ENCODE data around the gene UQCRQ.

Gene UQCRQ

DNA sequence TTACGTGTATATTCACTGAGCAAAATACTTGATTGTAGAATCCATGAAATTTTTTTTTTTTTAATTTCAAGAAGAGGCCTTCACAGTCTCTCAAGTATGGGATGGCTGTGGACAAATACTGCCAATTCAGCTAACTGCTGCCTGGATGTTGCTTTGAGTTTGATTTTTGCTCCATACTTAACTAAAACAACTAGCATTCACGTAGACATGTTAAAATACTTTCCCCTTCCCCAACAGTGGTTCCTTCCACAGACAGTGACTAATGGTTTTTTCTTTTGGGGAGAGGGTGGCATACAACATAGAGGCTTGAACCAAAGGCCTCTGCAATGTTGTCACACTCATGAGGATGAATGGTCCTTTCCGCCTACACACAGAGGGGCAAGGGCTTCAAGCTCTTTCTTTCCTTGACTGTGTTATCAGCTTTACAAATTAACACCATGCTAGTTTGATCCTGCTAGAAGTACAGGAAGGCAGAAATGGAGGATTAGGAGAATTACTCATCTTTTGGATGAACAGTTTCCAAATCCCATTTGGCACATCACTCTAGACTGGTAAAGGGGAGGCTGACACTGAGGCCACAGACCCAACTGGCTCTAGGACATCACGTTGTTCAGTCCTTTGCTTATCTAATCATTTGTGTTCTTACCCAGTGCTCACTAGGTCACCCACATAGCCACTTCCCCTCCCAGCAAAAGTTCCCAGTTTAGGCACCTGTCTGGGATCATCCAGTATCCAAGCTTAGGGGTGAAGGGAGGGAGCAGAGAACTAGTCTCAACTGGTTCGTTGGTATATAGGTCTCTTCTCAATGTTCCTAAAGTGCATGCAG lies 5.2 kb downstream of the UQCRQ start:
- no peak for DNase-seq

DNA sequence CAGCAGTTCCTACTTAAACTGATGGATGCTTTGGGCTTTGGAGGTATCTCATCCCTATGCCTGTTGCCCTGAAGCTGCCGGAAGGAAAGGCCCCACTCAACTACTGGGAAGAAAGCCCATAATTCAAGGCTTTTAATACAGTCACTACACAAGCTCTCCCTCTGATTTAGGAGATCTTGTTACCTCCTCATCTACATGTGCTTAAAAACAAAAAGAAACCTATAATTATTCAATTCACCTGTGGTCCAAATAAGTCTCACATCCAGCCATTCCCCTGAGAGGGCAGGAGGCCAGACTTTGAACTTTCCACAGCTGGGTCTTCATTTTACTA lies 6.3 kb downstream of the UQCRQ start:
- no peak for DNase-seq

DNA sequence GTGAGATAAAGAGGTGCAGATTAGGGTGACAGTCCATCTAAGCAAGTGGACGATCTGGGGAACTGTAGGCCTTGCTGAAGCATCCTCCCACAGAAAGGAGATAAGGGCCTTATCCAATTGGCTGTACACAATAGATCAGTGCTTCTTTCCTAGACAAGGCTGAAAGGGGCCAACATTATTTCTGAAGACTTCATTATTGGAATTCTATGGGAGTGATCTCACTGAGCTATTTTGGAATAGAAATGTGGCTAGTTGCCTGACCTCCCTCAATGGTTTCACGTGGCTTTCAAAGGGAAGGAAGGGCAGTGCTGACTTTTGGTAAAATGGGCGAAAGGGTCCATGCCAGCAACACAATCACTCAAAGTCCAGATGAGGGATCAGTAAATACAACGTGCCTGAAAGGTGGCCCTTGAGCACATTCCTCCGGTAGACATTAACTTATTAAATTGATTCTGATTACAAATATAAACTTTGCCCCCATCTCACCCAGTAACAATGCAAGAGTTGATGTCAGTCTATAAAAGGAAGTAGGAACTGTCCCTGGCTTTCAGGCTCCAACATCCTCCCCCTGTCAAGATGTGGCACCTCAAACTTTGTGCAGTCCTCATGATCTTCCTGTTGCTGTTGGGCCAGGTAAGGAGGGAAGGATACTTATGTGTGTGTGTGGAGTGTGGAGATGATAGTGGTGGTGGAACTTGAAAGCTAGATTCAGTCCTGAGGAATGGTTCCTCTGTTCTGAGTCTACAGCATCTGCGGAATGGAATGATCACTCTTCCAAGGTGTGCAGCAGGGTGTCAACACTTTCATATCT lies 6.9 kb downstream of the UQCRQ start, which contains the start of gene LEAP2:
TSS of gene LEAP2 (plus strand) at position 550 of the 811 bp plus-strand sequence. CDS start at position 577, 27 bp downstream.
- no peak for DNase-seq

DNA sequence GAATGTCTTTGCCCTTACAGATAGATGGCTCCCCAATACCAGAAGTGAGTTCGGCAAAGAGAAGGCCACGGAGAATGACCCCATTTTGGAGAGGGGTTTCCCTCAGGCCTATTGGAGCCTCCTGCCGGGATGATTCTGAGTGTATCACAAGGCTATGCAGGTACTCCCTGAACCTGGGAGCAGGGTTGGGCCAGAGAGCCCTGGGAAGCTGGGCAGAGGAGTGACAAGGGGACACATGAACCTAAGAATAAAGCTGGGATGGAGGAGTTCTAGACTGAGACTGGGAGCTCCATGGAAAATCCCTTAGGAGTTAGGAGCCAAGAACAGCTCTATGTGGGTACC lies 7.5 kb downstream of the UQCRQ start:
- no peak for DNase-seq

DNA sequence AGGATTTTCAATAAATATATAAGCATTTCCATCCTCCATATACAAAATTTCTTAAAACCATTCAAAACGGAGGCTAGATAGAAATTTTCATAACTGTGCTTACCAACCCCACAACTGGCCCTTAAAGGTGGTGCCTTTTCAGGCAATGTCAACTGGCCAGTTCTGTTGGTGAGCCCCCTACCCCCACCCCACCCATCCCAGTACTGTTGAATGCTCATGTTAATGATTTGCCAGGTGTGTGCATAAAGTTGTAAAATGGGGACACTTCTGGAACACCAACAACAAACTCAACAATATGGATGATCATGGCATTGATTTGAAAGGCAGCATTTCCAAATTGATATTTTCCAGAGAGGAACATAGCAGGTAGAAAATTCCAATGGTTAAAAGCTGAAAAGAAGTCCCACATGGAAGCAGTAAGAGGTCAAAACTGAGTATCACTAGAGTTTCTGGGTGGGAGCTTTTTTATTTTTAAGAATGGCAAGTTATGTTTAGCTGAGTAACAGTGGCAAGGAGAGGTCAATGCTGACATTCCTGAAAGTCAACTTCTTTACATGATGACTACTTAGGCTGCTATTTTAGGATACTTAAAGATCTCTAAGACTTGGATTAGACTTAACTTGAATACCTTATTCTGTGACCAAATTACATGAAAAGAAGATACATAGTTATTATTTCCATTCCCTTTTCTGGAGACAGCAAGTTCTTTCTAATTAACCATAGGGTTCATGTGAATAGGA lies 9.7 kb downstream of the UQCRQ start:
- DNase-seq: no peak

DNA sequence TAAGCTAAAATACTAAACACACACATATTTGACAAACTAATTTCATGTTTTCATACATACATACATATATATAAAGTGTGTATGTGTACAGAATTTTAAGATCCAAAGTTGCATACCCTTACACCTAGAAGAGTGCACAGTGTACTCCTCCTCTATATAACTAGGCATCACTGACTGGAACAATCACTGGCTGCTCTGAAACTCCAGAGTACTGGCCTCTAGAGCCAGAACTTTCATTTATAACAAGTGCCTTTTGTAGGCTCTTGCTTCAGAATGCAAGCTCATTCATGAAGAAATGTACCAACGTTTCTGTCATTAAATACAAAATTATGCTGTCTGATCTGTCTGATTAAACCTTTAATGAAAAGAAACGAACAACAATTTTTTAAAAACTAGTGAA lies 11.0 kb downstream of the UQCRQ start:
- DNase-seq: no peak

DNA sequence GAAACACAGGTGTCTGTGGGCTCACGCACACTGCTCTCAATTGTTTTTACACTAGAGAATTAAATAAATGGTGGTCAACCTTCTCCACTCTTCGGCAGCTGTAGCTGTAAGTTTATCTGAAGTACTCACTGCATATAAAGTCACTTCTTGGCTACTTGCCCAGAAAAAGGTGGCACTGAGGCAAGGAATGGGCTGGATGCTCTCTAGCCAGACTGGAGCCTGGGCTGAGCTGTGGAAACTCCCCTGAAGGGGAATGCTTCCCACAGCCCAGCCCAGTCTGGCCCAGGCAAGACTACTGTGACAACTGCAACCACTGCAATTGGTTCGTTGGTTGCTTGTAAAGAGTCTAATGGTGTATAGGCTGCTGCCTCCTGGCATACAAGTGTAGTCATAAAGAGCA lies 11.5 kb downstream of the UQCRQ start:
- no peak for DNase-seq

DNA sequence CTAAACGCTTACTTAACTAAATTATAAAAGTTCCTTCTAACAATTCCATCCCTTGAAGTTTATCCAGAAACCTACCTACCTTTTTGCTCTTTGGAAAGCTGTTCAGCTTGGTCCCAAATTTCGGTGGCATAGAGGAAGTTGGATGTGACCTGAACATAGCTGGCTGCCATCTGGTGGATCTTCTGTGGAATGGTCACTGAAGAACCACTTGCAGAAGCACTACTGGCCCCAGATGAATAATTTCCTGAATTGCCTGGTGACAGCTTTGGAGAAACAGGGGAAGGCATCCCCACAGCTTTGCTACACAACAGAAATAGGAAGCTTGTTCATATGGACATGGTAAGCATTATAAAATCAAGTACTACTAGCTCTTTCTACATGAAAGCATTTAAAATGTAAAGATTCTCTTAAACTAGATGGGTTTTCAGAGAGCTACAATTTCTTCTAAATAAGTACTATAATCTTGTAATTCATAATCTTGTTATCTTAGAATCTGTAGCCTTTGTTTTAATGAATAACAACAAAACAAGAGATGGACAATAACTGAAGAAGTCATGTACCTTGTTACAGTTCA lies 16.9 kb downstream of the UQCRQ start:
- peak; percentile 15 for DNase-seq

DNA sequence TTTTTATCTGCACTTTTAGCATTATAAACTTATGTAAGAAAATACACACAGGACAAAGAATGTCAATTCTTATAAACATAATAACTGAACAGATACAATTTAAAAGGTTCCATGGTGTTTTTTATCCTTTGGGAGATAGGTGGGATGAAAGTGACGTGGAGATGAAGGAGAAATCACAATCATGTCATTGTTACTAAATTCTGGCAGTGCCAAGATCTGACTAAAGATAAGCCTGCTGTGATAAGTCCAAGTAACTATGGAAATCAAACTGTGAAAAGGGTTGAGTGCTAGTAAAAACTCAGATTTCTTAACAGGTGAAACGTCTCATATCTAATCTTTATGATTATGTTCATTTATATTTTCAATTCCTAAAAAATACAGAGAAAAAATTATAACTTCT lies 18.1 kb downstream of the UQCRQ start:
- no peak for DNase-seq

DNA sequence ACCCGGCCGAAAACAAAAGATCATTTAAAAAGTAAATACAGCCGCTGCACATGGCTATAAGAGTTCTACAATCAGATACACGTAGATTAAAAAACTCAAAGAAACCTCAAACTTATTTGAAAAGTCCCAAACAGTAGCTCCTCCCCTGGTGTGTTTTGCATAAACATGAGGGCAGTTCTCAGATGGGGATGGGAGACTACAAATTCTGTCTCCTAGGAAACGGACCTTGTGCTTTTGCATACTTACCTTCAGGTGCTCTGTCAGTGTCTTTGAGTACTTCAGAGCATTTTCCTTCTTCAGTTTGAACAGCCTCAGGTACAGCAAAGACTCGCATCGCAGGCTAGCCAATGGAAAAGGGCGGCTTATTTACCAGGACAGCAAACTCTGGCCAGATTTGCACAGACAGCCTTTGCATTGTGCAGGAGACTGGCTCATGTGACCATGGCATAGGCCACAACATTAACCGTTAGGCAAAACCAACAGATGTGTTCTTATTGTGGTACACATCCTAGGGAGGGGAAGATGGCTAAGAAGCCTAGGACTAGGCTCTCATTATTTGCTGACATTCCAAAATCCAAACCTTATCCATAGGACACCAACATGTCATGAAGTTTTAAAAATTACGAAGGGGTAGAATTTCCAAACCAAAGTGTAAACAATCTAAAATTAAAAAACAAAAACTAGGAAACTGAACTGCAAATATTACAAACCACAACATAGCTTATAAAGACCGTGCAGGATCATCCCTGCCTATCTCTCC lies 19.8 kb downstream of the UQCRQ start:
- no peak for DNase-seq

DNA sequence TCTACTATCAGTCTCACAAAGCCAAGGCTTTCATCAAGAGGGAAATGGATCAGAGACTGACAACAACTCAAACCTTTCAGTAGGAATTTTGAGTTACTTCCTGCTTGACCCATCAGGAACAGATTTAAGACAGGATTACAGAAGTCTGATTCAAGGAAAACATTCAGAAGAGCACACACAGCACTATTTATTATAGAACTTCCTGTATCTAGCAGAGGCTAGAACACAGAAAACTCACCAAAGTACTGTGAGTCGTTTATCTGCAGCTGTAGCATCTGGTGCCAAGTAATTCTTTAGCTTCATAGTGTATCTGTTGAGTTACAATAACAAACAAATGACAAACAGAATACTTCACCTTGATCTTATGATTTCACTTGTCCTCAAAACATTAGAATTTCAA lies 20.8 kb downstream of the UQCRQ start:
- no peak for DNase-seq

DNA sequence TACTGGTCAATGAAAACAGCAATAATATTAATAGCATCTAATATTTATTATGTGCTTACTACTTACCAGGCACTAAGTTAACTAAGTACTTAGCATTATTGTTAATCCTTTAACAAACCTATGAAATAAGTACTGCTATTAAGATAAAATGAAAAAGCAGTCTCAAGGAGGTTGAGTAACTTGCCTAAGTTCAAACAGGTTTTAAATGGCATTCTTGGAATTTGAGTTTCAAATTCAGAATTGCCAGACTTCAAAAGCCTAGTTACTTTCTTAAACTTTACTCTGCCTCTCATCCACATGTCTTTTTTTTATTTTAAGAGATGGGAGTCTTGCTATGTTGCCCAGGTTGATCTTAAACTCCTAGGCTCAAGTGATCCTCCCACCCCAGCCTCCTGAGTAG lies 23.1 kb downstream of the UQCRQ start:
- DNase-seq: no peak

DNA sequence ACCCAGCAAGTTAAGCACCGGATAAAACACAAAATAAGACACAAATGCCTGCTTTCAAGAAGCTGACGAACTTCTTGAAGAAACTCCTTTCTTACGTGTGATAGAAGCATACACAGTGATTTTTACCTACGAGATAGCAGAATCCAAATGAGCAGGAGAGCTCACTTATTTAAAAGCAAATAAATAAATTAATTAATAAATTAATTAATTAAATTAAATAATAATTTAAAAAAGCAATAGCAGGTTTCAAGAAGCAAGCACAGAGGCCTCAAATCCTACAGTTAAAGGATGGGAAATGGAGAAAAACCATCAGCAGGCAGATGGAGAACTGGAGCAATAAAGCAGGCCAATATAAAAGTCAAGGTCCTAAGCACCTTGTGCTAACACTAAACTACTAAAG lies 24.4 kb downstream of the UQCRQ start:
- no peak for DNase-seq

DNA sequence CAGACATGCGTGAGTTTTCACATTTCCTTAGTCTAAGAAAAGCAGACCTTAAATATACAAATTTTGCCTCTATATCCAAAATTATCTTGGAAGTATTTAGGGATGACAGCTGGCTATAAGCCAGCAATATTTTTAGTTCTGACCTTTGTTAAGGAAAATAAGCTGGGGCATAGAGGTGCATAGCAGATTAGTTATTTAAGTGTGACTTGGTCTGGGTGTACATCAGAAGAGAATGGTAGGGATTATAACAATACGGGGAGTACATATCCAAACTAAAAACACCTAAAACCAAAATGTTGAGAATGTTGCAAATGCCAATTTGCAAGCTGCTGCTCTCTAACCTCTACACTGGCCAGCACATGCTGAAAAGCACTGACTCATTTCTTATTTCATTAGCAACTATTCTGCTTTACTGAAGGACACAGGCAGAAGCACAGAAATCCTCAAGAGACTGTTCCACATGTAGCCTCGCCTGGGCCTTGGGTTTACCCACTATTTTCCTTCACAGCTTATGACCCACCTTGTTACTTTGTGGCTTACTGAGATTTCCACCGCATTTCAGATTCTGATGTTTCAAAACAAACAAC lies 29.4 kb downstream of the UQCRQ start:
- DNase-seq: no peak

DNA sequence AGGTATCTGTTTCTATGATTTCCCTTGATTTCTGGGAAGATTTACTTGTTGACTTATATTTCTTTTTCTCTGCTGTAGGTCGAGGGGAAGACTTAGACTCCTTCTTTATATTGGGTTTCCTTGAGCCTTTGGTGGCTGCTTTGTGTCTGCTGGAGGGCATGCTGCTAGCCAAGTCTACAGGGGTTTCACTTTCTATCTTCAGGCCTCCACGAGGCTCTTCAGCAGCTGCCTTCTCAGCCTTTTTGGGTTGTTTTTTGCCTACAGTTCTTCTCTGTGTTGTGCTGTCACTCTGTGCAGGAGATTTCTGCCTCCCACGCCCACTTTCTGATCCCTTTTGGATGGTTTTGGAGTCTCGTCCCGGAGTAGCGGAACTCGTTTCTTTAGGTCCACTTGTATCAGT lies 30.2 kb downstream of the UQCRQ start:
- DNase-seq: no peak

DNA sequence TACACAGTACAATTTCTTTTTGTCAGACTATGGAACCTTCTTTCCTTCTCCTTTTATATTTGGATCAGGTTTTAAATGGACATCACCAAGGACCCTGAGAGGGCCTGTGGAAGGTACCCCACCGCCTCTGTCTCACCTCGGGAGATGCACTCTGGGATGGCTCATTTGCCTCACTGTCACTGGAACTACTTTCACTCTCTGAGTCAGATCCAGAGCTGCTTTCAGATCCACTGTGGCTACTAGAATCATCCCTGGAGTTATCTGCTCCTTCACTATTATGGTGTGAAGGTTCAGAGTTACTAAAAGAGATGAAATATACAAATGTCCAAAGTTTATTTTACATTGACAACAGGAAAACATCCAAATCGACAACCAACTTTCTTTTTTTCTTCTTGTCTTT lies 31.7 kb downstream of the UQCRQ start:
- DNase-seq: no peak

DNA sequence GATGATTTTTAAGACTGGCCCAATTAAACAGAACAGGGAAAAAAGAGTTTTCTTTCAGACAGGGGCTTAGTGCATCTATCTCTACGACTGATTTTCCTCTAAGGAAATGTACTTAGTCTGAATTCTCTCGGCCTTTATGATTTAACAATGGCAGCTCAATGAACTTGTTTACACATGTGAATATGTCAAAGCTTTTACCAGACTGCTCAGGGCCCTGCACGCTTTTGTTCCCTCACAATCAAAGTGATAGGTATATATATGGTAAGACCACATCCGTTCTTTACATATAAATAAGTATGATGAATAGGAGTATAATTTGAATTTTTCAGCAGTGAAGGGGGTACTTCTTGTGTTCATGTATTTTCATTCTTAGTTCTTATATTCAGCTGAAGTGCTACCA lies 34.6 kb downstream of the UQCRQ start:
- no peak for DNase-seq

DNA sequence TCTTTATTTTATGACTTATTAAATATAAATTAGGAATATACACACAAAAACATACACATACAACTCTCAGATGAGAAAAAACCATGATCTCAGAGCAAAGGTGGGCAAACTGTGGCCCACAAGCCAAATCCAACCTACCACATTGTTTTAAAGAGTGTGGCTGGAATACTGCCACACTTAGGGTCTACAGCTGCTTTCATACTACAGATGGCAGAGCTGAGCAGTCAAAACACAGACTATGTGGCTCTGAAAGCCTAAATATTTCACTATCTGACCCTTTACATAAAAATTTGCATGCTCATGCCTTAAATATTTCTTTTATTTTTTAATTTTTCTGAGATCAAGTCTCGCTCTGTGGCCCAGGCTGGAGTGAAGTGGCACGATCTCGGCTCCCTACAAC lies 35.3 kb downstream of the UQCRQ start:
- DNase-seq: no peak

DNA sequence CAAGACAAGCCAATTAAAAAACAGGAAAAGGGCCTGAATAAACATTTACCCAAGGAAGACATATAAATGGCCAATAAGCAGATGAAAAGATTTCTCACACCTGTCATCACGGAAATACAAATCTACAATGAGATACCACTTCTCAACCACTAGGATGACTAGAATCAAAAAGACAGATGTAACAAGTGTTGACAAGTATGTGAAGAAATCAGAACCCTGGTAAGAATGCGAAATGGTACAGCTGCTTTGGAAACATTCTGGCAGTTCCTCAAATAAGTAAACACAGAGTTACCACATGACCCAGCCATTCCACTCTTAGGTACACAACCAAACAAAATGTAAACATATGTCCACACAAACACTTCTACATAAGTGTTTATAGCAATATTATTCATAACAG lies 39.5 kb downstream of the UQCRQ start:
- no peak for DNase-seq

DNA sequence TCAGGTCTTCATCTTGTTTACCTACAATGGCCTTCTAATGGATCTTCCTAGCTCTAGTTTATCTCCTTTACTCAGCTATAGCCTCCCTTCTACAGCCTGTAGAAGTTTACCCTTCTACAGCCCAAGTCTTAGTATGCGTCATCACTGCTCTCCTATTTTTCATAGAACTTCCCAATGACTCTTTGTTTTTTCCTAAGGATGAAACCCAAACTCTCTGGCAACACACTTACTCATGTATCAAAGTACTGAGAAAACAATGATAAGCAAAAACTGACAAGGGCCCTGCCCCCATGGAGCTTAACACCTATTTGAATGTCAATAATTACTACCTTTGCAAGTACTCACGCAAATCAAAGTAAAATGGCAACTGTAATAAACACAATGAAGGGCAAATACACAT lies 40.7 kb downstream of the UQCRQ start:
- no peak for DNase-seq

DNA sequence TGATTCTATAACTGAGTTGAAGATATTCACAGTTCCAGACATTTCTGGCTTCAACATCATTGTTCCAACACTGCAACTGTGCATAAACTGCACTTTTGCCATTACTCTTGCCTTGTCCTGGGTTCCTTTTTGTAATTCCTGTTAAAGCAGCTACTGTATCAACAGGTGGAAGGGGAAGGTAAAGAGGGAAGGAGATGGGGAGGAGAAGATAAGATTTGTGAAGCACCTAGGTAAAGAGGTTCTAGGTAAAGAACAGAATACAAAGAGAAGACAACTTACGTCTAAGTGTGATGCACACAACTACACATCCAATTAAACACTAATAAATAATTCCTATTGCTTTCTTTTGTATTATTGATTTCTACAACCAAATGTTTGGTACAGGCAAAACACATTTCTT lies 43.3 kb downstream of the UQCRQ start:
- DNase-seq: no peak

DNA sequence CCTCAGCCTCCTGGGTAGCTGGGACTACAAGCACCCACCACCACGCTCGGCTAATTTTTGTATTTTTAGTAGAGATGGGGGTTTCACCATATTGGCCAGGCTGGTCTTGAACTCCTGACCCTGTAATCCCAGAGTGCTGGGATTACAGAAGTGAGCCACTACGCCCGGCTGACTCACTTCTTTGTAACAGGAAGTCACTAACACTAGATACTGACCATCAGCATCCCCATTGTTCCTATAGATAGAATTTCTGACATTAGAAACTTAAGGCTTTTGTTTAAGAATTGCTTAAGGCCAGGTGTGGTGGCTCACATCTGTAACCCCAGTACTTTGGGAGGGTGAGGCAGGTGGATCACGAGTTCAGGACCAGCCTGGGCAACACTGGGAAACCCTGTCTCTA lies 49.2 kb downstream of the UQCRQ start:
- DNase-seq: no peak
